GM23338 (cell line): ENCODE results near the gene CCDC178. TPM values are rescaled to one million over a fixed set of nuclear protein-coding genes. Genes with fewer than 3 reads are reported as not detected.

ENCODE experiments used
- ATAC-seq: fragments of 200-7000 bp; cut with Tn5 transposase; 3 replicates; pipeline ENCODE4 v1.9.1; 2020
- DNase-seq: peaks from one replicate; pipeline ENCODE4 v3.0.0-alpha.2; 2015; ENCODE audit warnings: low spot score
- H2AFZ ChIP-seq: fragments of 200-600 bp; sonication (generic); 2 replicates; pipeline ENCODE4 v1.8.0; 2016; ENCODE audit warnings: antibody characterized with exemption, mild to moderate bottlenecking, moderate library complexity
- H3F3A ChIP-seq: fragments of 200-600 bp; sonication (generic); replicated peaks from 2 replicates; pipeline ENCODE4 v1.8.0; 2017; ENCODE audit warnings: antibody characterized with exemption, mixed run types, low read depth
- H3K27ac ChIP-seq: fragments of 200-600 bp; sonication (generic); 2 replicates; pipeline ENCODE4 v1.6.1; 2016; ENCODE audit warnings: low read depth
- H3K27me3 ChIP-seq: fragments of 200-600 bp; sonication (generic); 2 replicates; pipeline ENCODE4 v1.8.0; 2016; ENCODE audit warnings: mild to moderate bottlenecking, mixed run types, moderate library complexity; ENCODE audit not compliant: insufficient read depth
- H3K36me3 ChIP-seq: fragments of 200-600 bp; sonication (generic); 2 replicates; pipeline ENCODE4 v1.8.0; 2016; ENCODE audit warnings: mild to moderate bottlenecking; ENCODE audit not compliant: insufficient read depth
- H3K4me1 ChIP-seq: fragments of 200-600 bp; sonication (generic); 2 replicates; pipeline ENCODE4 v1.8.0; 2016; ENCODE audit warnings: mild to moderate bottlenecking, moderate library complexity; ENCODE audit not compliant: insufficient read depth
- H3K4me2 ChIP-seq: fragments of 200-600 bp; sonication (generic); 2 replicates; pipeline ENCODE4 v1.7.1; 2017; ENCODE audit warnings: mixed run types
- H3K4me3 ChIP-seq: fragments of 200-600 bp; sonication (generic); 2 replicates; pipeline ENCODE4 v1.6.1; 2016; ENCODE audit warnings: mixed run types
- H3K79me2 ChIP-seq: fragments of 200-600 bp; sonication (generic); replicated peaks from 2 replicates; pipeline ENCODE4 v1.8.0; 2017; ENCODE audit warnings: mild to moderate bottlenecking; ENCODE audit not compliant: insufficient read depth
- H3K9me2 ChIP-seq: fragments of 200-600 bp; sonication (generic); 2 replicates; pipeline ENCODE4 v1.8.0; 2017; ENCODE audit not compliant: insufficient read depth
- H4K20me1 ChIP-seq: fragments of 200-600 bp; sonication (generic); replicated peaks from 2 replicates; pipeline ENCODE4 v1.8.0; 2017; ENCODE audit warnings: mild to moderate bottlenecking; ENCODE audit not compliant: insufficient read depth
- H3K27ac Mint-ChIP-seq: 2 replicates; pipeline ENCODE4 v1.8.0; 2020; ENCODE audit warnings: inconsistent platforms, mild to moderate bottlenecking, moderate library complexity, mixed read lengths
- H3K27me3 Mint-ChIP-seq: 3 replicates; pipeline ENCODE4 v1.8.0; 2022; ENCODE audit warnings: low read depth, mild to moderate bottlenecking, moderate library complexity, mixed read lengths, inconsistent platforms; ENCODE audit not compliant: insufficient read depth, poor library complexity
- H3K36me3 Mint-ChIP-seq: 3 replicates; pipeline ENCODE4 v1.8.0; 2021; ENCODE audit warnings: low read depth, mild to moderate bottlenecking, inconsistent platforms, moderate library complexity, mixed read lengths
- H3K4me1 Mint-ChIP-seq: 3 replicates; pipeline ENCODE4 v1.8.0; 2020; ENCODE audit warnings: mild to moderate bottlenecking, inconsistent platforms, mixed read lengths
- H3K4me3 Mint-ChIP-seq: 3 replicates; pipeline ENCODE4 v1.8.0; 2021; ENCODE audit warnings: moderate library complexity, mild to moderate bottlenecking, inconsistent platforms, mixed read lengths
- H3K9me3 Mint-ChIP-seq: 3 replicates; pipeline ENCODE4 v1.8.0; 2020; ENCODE audit warnings: moderate library complexity, mild to moderate bottlenecking, inconsistent platforms, mixed read lengths
- ETS1 ChIP-seq: IDR thresholded peaks from 2 replicates; pipeline ENCODE4 v1.6.1; 2016; ENCODE audit warnings: antibody characterized with exemption
- EZH2phosphoT487 ChIP-seq: fragments of 200-600 bp; sonication (generic); IDR thresholded peaks from one replicate; pipeline ENCODE4 v1.8.1; 2018; ENCODE audit warnings: antibody characterized with exemption; ENCODE audit not compliant: unreplicated experiment
- NANOG ChIP-seq: IDR thresholded peaks from 2 replicates; pipeline ENCODE4 v1.6.1; 2016; ENCODE audit warnings: antibody characterized with exemption, borderline replicate concordance
- polyA plus RNA-seq: library from polyadenylated mRNA; unstranded; fragments of >200 nt; fragmentation: Nextera tagmentation; extraction: Ambion mirVana; gene quantifications from 2 replicates; pipeline ENCODE4 v1.2.1, GENCODE V29; 2016
- total RNA-seq: library from RNA; depleted of rRNA; stranded (reverse); fragments of >200 nt; shearing (Covaris generic); gene quantifications from 2 replicates; pipeline ENCODE4 v1.2.3, GENCODE V29; 2014
- TF ChIP-seq, protein P1 (sequence below): fragments of 250-450 bp; sonication (Bioruptor Pico); IDR thresholded peaks from 2 replicates; pipeline ENCODE4 v1.5.0; 2020; ENCODE audit warnings: mild to moderate bottlenecking, moderate library complexity
- TF ChIP-seq, protein P2 (sequence below), 2 experiments: fragments of 200-600 bp in 1 of 2; sonication (generic) in 1 of 2; conservative IDR thresholded peaks; 2 replicates each; pipeline versions ENCODE4 v1.5.1 to v1.6.1; 2016 to 2017; ENCODE audit warnings: antibody characterized with exemption in 2 of 2, low read depth in 2 of 2, mild to moderate bottlenecking in 2 of 2, moderate library complexity in 1 of 2

Gene CCDC178
- total and polyA plus RNA-seq, 2 experiments from 2014 or later: 0.17 to 0.24 TPM

GRCh38 chr18:32968248-32968647, 472.3 kb downstream of the CCDC178 start:
- ATAC-seq (no peak), DNase-seq (no peak)
- Mint-ChIP-seq H3K9me3 (no peaks in the 10 kb centered on the region), H3K27me3 (no peaks in the 10 kb centered on the region), H3K4me1 (no peaks in the 10 kb centered on the region), H3K36me3 (no peaks in the 10 kb centered on the region), H3K27ac (no peak overlapping the region), H3K4me3 (no peak overlapping the region)
- Histone ChIP-seq H3K36me3 (no peaks in the 10 kb centered on the region), H3K4me3 (no peak overlapping the region), H3K79me2 (no peaks in the 10 kb centered on the region), H3F3A (no peaks in the 10 kb centered on the region), H2AFZ (no peak overlapping the region), H4K20me1 (no peaks in the 10 kb centered on the region), H3K27me3 (no peaks in the 10 kb centered on the region), H3K9me2 (peaks cover 2% of the 10 kb centered on the region; the same call in 1 of the 2 replicates), H3K4me2 (no peak overlapping the region), H3K27ac (no peak overlapping the region), H3K4me1 (no peaks in the 10 kb centered on the region)
- TF ChIP-seq, protein P1, sequence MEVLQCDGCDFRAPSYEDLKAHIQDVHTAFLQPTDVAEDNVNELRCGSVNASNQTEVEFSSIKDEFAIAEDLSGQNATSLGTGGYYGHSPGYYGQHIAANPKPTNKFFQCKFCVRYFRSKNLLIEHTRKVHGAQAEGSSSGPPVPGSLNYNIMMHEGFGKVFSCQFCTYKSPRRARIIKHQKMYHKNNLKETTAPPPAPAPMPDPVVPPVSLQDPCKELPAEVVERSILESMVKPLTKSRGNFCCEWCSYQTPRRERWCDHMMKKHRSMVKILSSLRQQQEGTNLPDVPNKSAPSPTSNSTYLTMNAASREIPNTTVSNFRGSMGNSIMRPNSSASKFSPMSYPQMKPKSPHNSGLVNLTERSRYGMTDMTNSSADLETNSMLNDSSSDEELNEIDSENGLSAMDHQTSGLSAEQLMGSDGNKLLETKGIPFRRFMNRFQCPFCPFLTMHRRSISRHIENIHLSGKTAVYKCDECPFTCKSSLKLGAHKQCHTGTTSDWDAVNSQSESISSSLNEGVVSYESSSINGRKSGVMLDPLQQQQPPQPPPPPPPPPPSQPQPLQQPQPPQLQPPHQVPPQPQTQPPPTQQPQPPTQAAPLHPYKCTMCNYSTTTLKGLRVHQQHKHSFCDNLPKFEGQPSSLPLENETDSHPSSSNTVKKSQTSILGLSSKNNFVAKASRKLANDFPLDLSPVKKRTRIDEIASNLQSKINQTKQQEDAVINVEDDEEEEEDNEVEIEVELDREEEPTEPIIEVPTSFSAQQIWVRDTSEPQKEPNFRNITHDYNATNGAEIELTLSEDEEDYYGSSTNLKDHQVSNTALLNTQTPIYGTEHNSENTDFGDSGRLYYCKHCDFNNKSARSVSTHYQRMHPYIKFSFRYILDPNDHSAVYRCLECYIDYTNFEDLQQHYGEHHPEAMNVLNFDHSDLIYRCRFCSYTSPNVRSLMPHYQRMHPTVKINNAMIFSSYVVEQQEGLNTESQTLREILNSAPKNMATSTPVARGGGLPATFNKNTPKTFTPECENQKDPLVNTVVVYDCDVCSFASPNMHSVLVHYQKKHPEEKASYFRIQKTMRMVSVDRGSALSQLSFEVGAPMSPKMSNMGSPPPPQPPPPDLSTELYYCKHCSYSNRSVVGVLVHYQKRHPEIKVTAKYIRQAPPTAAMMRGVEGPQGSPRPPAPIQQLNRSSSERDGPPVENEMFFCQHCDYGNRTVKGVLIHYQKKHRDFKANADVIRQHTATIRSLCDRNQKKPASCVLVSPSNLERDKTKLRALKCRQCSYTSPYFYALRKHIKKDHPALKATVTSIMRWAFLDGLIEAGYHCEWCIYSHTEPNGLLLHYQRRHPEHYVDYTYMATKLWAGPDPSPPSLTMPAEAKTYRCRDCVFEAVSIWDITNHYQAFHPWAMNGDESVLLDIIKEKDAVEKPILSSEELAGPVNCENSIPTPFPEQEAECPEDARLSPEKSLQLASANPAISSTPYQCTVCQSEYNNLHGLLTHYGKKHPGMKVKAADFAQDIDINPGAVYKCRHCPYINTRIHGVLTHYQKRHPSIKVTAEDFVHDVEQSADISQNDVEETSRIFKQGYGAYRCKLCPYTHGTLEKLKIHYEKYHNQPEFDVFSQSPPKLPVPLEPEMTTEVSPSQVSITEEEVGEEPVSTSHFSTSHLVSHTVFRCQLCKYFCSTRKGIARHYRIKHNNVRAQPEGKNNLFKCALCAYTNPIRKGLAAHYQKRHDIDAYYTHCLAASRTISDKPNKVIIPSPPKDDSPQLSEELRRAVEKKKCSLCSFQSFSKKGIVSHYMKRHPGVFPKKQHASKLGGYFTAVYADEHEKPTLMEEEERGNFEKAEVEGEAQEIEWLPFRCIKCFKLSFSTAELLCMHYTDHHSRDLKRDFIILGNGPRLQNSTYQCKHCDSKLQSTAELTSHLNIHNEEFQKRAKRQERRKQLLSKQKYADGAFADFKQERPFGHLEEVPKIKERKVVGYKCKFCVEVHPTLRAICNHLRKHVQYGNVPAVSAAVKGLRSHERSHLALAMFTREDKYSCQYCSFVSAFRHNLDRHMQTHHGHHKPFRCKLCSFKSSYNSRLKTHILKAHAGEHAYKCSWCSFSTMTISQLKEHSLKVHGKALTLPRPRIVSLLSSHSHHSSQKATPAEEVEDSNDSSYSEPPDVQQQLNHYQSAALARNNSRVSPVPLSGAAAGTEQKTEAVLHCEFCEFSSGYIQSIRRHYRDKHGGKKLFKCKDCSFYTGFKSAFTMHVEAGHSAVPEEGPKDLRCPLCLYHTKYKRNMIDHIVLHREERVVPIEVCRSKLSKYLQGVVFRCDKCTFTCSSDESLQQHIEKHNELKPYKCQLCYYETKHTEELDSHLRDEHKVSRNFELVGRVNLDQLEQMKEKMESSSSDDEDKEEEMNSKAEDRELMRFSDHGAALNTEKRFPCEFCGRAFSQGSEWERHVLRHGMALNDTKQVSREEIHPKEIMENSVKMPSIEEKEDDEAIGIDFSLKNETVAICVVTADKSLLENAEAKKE (CRISPR knock-in tag): no peak
- no peak for TF ChIP-seq ETS1
- TF ChIP-seq, protein P2, sequence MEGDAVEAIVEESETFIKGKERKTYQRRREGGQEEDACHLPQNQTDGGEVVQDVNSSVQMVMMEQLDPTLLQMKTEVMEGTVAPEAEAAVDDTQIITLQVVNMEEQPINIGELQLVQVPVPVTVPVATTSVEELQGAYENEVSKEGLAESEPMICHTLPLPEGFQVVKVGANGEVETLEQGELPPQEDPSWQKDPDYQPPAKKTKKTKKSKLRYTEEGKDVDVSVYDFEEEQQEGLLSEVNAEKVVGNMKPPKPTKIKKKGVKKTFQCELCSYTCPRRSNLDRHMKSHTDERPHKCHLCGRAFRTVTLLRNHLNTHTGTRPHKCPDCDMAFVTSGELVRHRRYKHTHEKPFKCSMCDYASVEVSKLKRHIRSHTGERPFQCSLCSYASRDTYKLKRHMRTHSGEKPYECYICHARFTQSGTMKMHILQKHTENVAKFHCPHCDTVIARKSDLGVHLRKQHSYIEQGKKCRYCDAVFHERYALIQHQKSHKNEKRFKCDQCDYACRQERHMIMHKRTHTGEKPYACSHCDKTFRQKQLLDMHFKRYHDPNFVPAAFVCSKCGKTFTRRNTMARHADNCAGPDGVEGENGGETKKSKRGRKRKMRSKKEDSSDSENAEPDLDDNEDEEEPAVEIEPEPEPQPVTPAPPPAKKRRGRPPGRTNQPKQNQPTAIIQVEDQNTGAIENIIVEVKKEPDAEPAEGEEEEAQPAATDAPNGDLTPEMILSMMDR (conservative IDR thresholded peaks at IDR 0.05; ENCODE audit: low read depth in 2 of 2): no peak
- TF ChIP-seq NANOG: no peak
- no peak for TF ChIP-seq EZH2phosphoT487
